Prostate gland (tissue), 2 donors: ENCODE measurements around the gene TEAD3. TPM values are rescaled to one million over a fixed set of nuclear protein-coding genes. Genes with fewer than 3 reads are reported as not detected.

Experiments
- DNase-seq: peaks from one replicate; pipeline ENCODE4 v3.0.0-alpha.2; 2019; ENCODE audit warnings: low spot score
- H3K27ac ChIP-seq, 2 donors: fragments of 200-600 bp; sonication (generic); 2 replicates each; pipeline ENCODE4 v1.5.1; 2017 to 2019
- H3K27me3 ChIP-seq: fragments of 200-600 bp; sonication (generic); replicated peaks from 2 replicates; pipeline ENCODE4 v1.5.1; 2019; ENCODE audit not compliant: insufficient read depth
- H3K36me3 ChIP-seq, 2 donors: fragments of 200-600 bp; sonication (generic); 1 replicate in 1 of 2; 2 replicates in 1 of 2; pipeline versions ENCODE4 v1.5.1 to v1.8.1; 2017 to 2019
- H3K4me1 ChIP-seq: fragments of 200-600 bp; sonication (generic); replicated peaks from 2 replicates; pipeline ENCODE4 v1.5.1; 2019
- H3K4me3 ChIP-seq, 2 donors: fragments of 200-600 bp; sonication (generic); 2 replicates each; pipeline ENCODE4 v1.5.1; 2017 to 2019
- H3K9me3 ChIP-seq: fragments of 200-600 bp; sonication (generic); 2 replicates; pipeline ENCODE4 v1.5.1; 2017
- POLR2A ChIP-seq: fragments of 450-650 bp; IDR thresholded peaks from one replicate; pipeline ENCODE4 v1.6.1; 2016; ENCODE audit warnings: antibody characterized with exemption, mild to moderate bottlenecking
- POLR2AphosphoS5 ChIP-seq: sonication (generic); formaldehyde crosslinking; IDR thresholded peaks from one replicate; pipeline ENCODE4 v1.6.1; 2017; ENCODE audit warnings: antibody characterized with exemption
- WGBS: methylation state at CpG from one replicate; pipeline ENCODE4 v1.1.5; 2018; 5-methylcytosine and 5-hydroxymethylcytosine counted together
- intact Hi-C: fragments of 100-400 bp; cut with DNase I; formaldehyde crosslinking; loops from one replicate; pipeline ENCODE4 v1.14.2; 2022
- total RNA-seq, 2 donors: library from RNA; depleted of rRNA; stranded (reverse); fragments of >200 nt; gene quantifications; one replicate each; pipeline ENCODE4 v1.1.0, GENCODE V29; 2016
- TF ChIP-seq, protein P1 (sequence below), 4 experiments: fragments of 200-600 bp in 2 of 4; fragments of 450-650 bp in 2 of 4; sonication (generic) in 2 of 4; IDR thresholded peaks; 1 replicate in 3 of 4; 2 replicates in 1 of 4; pipeline ENCODE4 v1.5.1; 2016 to 2019; ENCODE audit warnings: antibody characterized with exemption in 4 of 4, mild to moderate bottlenecking in 2 of 4, moderate library complexity in 2 of 4

Gene TEAD3
- total RNA-seq, 2 donors from 2014 or later, result 34.1 to 41.1 TPM

DNA sequence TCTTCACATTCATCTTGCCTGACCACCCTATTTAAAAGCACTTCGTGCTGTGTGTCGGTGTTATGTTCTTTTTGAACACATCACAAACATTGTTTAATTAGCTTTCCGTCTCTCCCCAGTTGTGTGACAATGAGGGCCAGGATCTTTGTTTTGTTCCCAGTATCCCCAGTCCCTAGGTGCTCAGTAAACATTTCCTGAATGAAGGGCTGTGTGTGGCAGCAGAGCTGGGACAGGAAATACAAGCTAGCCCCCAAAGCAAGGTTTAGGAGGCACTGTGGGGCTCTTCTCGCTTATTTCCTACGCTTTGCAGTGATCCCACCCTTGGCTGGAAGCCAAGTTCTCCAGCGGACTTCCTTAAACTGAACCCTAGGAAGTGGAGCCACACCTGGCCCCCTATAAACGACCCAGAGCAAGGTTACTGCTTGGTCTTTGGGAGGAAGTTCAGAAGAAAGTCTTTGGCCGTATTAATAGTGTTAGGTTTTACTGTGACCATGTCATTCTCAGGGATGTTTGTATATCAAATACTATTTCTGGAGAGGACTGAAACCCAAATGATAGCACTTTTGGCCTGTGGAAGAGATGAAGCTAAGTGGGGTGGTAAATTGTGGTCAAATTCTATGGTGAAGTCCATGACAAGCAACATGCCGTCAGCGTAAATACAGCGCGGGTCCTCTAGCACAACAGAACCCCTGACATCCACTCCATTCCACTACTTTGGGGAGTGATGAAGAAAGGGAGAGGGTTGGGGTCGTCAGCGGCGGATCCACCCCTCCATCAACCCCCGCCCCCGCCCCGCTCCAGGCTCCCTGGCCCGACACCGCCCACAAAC lies 45.3 kb downstream of the TEAD3 start:
- intact Hi-C loops, result loop anchor here (2.0 to 5.0 kb wide), 2 partner anchors 17 to 159 kb away; partner anchors contain the start of gene RPL10A
- H3K27ac ChIP-seq, result peak overlapping the region; percentile 76 to 78

DNA sequence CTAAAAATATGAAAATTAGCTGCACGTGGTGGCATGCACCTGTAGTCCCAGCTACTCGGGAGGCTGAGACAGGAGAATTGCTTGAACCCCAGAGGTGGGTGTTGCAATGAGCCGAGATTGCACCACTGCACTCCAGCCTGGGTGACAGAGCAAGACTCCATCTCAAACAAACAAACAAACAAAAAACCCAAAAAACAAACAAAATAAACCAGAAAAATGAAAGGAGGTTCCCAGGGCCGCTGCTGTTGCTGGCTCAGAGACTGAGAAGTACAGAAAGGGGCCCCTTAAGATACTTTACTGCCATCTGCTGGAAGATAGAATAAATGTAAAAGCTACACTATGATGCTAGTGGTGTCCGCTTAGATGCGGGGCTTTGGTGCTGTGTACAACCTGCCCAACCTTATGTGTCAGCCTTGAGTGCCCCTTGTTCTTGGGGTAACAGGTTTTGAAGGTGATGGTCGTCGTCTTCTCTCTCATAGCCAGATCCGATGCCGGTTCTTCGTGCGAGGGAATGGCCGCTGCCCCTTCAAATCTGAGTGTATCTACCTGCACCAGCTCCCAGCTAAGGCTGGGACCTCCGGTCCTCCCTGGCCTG lies 47.5 kb downstream of the TEAD3 start:
- 34% methylated on average over 14 of the region's 14 CpGs for WGBS
- Histone ChIP-seq H3K36me3 (no peaks in the 10 kb centered on the region), H3K4me3 (no peak overlapping the region), H3K4me1 (no peaks in the 10 kb centered on the region), H3K27ac (no peak overlapping the region), H3K27me3 (no peaks in the 10 kb centered on the region), H3K9me3 (no peaks in the 10 kb centered on the region)
- intact Hi-C loops, result loop anchor here (1.0 to 5.0 kb wide), 2 partner anchors 37 to 107 kb away; partner anchors contain the start of gene PPARD
- peak; percentile 25 for DNase-seq
- TF ChIP-seq POLR2A (no peak), POLR2AphosphoS5 (peak; percentile 67)
- TF ChIP-seq, protein P1, sequence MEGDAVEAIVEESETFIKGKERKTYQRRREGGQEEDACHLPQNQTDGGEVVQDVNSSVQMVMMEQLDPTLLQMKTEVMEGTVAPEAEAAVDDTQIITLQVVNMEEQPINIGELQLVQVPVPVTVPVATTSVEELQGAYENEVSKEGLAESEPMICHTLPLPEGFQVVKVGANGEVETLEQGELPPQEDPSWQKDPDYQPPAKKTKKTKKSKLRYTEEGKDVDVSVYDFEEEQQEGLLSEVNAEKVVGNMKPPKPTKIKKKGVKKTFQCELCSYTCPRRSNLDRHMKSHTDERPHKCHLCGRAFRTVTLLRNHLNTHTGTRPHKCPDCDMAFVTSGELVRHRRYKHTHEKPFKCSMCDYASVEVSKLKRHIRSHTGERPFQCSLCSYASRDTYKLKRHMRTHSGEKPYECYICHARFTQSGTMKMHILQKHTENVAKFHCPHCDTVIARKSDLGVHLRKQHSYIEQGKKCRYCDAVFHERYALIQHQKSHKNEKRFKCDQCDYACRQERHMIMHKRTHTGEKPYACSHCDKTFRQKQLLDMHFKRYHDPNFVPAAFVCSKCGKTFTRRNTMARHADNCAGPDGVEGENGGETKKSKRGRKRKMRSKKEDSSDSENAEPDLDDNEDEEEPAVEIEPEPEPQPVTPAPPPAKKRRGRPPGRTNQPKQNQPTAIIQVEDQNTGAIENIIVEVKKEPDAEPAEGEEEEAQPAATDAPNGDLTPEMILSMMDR (IDR thresholded peaks at IDR 0.05), result peak; percentile 65 to 89 (median 78)

More for the DNA sequence above, 45.3 kb downstream of the TEAD3 start:
- WGBS, result 10% methylated on average over 20 of the region's 20 CpGs
- TF ChIP-seq, protein P1 (IDR thresholded peaks at IDR 0.05), result no peak
- H3K4me1 ChIP-seq, result no peaks in the 10 kb centered on the region
- H3K9me3 ChIP-seq, result no peaks in the 10 kb centered on the region
- DNase-seq, result no peak
- H3K4me3 ChIP-seq, result peak overlapping the region; percentile 49 to 64
- no peaks in the 10 kb centered on the region for H3K27me3 ChIP-seq
- H3K36me3 ChIP-seq, result no peaks in the 10 kb centered on the region

DNA sequence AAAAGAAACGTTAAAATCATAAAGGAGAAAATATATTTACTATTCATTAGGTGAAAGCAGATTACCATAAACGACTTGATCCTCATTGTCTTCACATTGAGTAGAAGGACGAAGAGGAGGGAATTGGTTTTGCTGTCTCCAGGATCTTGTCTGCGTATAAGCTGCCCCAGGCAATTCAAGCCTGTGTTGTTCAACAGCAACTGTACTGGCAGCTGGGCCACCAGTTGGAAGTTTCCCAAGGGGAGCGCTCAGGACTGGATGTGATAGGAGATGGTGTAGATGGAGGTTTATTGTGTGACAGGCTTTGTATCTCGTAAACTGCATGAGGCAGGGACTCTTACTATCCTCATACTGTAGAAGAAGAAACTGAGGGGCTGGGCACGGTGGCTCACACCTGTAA lies 48.7 kb downstream of the TEAD3 start:
- 38% methylated on average over 7 of the region's 7 CpGs for WGBS
- H3K36me3 ChIP-seq, result no peaks in the 10 kb centered on the region
- TF ChIP-seq POLR2A, result no peak
- no peaks in the 10 kb centered on the region for H3K4me1 ChIP-seq
- no peaks in the 10 kb centered on the region for H3K27me3 ChIP-seq
- DNase-seq, result peak; percentile 46
- H3K27ac ChIP-seq, result no peak overlapping the region
- intact Hi-C loops, result loop anchor here (5.0 kb wide), 1 partner anchor 36 kb away; no protein-coding TSS in a partner anchor
- H3K4me3 ChIP-seq, result no peak overlapping the region
- no peaks in the 10 kb centered on the region for H3K9me3 ChIP-seq

DNA sequence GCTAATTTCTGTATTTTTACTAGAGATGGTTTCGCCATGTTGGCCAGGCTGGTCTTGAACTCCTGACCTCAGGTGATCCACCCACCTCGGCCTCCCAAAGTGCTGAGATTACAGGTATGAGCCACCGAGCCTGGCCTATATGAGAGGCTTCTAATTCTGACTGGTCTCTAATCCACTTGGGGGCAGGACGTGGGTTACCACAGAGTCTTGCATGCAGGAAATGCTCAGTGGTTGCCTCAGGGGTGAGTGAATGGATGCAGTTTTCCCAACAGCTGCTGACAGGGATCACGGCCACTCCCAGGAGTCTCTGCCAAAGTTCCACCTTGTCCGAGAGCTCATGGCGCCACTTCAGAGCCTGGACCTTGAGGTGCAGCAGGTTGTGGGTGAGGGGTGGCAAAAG lies 51.2 kb downstream of the TEAD3 start:
- H3K4me3 ChIP-seq, result no peak overlapping the region
- no peaks in the 10 kb centered on the region for H3K4me1 ChIP-seq
- no peak for TF ChIP-seq POLR2A
- TF ChIP-seq, protein P1 (IDR thresholded peaks at IDR 0.05), result no peak
- TF ChIP-seq POLR2AphosphoS5, result no peak
- DNase-seq, result no peak
- no peak overlapping the region for H3K27ac ChIP-seq
- 95% methylated on average over 7 of the region's 7 CpGs for WGBS
- no peaks in the 10 kb centered on the region for H3K36me3 ChIP-seq
- H3K9me3 ChIP-seq, result no peaks in the 10 kb centered on the region
- H3K27me3 ChIP-seq, result no peaks in the 10 kb centered on the region
- intact Hi-C loops, result loop anchor here (5.0 kb wide), 1 partner anchor 33 kb away; no protein-coding TSS in a partner anchor

DNA sequence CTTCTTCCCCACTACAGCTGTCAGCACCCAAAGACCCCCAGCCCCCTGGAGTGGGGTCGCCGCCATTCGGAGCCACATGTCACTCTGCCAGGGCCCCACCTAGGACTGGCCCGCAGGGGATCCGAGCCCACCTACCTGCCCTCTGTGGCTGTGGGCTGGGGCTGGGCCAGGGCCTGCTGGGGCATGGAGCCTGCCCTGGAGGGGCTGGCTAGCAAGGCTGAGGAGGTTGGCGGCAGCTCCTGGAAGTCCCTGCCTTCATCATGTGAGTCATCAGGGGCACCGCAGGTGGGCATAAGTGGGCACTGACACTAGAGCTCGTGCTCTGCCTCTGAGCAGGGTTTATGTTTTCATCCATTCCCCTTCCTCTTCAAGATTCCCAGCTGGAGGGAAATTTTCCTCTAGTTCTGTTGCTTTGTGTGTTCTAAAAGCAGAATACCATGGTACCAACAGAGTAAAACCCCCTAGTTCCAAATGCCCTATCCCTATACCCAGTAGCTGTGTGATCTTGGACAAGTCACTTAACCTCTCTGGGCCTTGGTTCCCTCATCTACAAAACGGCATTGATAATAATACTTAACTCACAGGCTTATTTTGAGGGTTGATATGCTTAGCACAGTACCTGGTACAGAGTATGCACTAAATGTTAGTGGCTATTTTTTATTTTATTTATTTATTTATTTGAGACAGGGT lies 53.4 kb downstream of the TEAD3 start:
- intact Hi-C loops, result no loop called here
- no peak overlapping the region for H3K4me3 ChIP-seq
- no peaks in the 10 kb centered on the region for H3K36me3 ChIP-seq
- H3K27ac ChIP-seq, result no peak overlapping the region
- TF ChIP-seq, protein P1 (IDR thresholded peaks at IDR 0.05), result no peak
- no peak for TF ChIP-seq POLR2A
- no peak for TF ChIP-seq POLR2AphosphoS5
- H3K4me1 ChIP-seq, result no peaks in the 10 kb centered on the region
- DNase-seq, result no peak
- no peaks in the 10 kb centered on the region for H3K9me3 ChIP-seq
- 60% methylated on average over 8 of the region's 9 CpGs for WGBS
- no peaks in the 10 kb centered on the region for H3K27me3 ChIP-seq
